ENCODE measurements around the gene WASF2.
A peak's percentile ranks its signal among the peaks of the same experiment; 100 is the strongest.
"Not testable (repeated sequence)": the region's sequence is repeated elsewhere in the genome, so short reads cannot be mapped to it uniquely, and the experiment has no call there.

The WASF2 gene

GRCh38 chr1:27503844-27504587 lies 14.0 kb upstream of the WASF2 start:
- DNase-seq (ENCODE audit: low read depth in 2 of 2), result no peak
- H3K4me3 ChIP-seq (replicated peaks in 1 of 2; ENCODE audit: low read depth in 2 of 2, low read length in 2 of 2), result no peak overlapping the region
- TF ChIP-seq CTCF (IDR thresholded peaks at IDR 0.05; ENCODE audit: low read depth, low read length), result no peak

- H3K4me3 ChIP-seq (replicated peaks in 1 of 2; ENCODE audit: low read depth in 2 of 2, low read length in 2 of 2), result no peak overlapping the region
- no peak for DNase-seq (ENCODE audit: low read depth in 2 of 2)
- no peak for TF ChIP-seq CTCF (IDR thresholded peaks at IDR 0.05; ENCODE audit: low read depth, low read length)
These were observed 13.1 kb upstream of the WASF2 start for GRCh38 chr1:27503033-27503432.

GRCh38 chr1:27501159-27501558 lies 11.2 kb upstream of the WASF2 start:
- not testable (repeated sequence) for DNase-seq (ENCODE audit: low read depth in 2 of 2); H3K4me3 ChIP-seq (replicated peaks in 1 of 2; ENCODE audit: low read depth in 2 of 2, low read length in 2 of 2)

- no peak for DNase-seq (ENCODE audit: low read depth in 2 of 2)
- H3K4me3 ChIP-seq (replicated peaks in 1 of 2; ENCODE audit: low read depth in 2 of 2, low read length in 2 of 2), result no peak overlapping the region
- no peak for TF ChIP-seq CTCF (IDR thresholded peaks at IDR 0.05; ENCODE audit: low read depth, low read length)
These were observed 9.2 kb upstream of the WASF2 start for GRCh38 chr1:27499142-27499541.

- peak; percentile 26 for TF ChIP-seq CTCF (IDR thresholded peaks at IDR 0.05; ENCODE audit: low read depth, low read length)
- peak overlapping the region in 1 of 2 donors; percentile 7 for H3K4me3 ChIP-seq (replicated peaks in 1 of 2; ENCODE audit: low read depth in 2 of 2, low read length in 2 of 2)
- DNase-seq (ENCODE audit: low read depth in 2 of 2), result peak; percentile 58 to 78
These were observed 6.7 kb upstream of the WASF2 start for GRCh38 chr1:27496604-27497155.

- no peak overlapping the region for H3K4me3 ChIP-seq (replicated peaks in 1 of 2; ENCODE audit: low read depth in 2 of 2, low read length in 2 of 2)
- no peak for TF ChIP-seq CTCF (IDR thresholded peaks at IDR 0.05; ENCODE audit: low read depth, low read length)
- DNase-seq (ENCODE audit: low read depth in 2 of 2), result no peak
These were observed 2.8 kb upstream of the WASF2 start for GRCh38 chr1:27492796-27493195.

GRCh38 chr1:27491748-27492700 lies 2.1 kb upstream of the WASF2 start:
- H3K4me3 ChIP-seq (replicated peaks in 1 of 2; ENCODE audit: low read depth in 2 of 2, low read length in 2 of 2), result peak overlapping the region in 1 of 2 donors; percentile 4
- peak in 1 of 2 donors; percentile 79 for DNase-seq (ENCODE audit: low read depth in 2 of 2)
- TF ChIP-seq CTCF (IDR thresholded peaks at IDR 0.05; ENCODE audit: low read depth, low read length), result no peak
